Neural cell (in vitro differentiated cells): ENCODE measurements around the gene NCEH1. TPM values are rescaled to one million over a fixed set of nuclear protein-coding genes. Genes with fewer than 3 reads are reported as not detected.

ENCODE experiments used
- H2AFZ ChIP-seq: fragments of 200-600, 300-800 bp; sonication (generic), shearing (Covaris generic); 2 replicates; pipeline ENCODE4 v1.6.0; 2014; ENCODE audit warnings: low read depth, mild to moderate bottlenecking, antibody characterized with exemption, low read length, moderate library complexity
- H3F3A ChIP-seq: fragments of 200-600 bp; shearing (Covaris generic); 2 replicates; pipeline ENCODE4 v1.6.1; 2016; ENCODE audit warnings: mild to moderate bottlenecking, moderate library complexity, mixed read lengths, antibody characterized with exemption, low read length; ENCODE audit not compliant: insufficient read depth, poor library complexity, severe bottlenecking
- H3K27ac ChIP-seq: fragments of 200-600, 300-800 bp; sonication (generic), shearing (Covaris generic); 2 replicates; pipeline ENCODE4 v1.5.1; 2014; ENCODE audit warnings: mild to moderate bottlenecking, low read length, moderate library complexity
- H3K27me3 ChIP-seq: fragments of 300-800, 200-600 bp; sonication (generic), shearing (Covaris generic); 2 replicates; pipeline ENCODE4 v1.6.0; 2014; ENCODE audit warnings: mild to moderate bottlenecking, low read depth, low read length, moderate library complexity; ENCODE audit not compliant: insufficient read depth
- H3K36me3 ChIP-seq: fragments of 300-800, 200-600 bp; sonication (generic), shearing (Covaris generic); 2 replicates; pipeline ENCODE4 v1.5.1; 2014; ENCODE audit warnings: mild to moderate bottlenecking, antibody characterized with exemption, low read length, moderate library complexity; ENCODE audit not compliant: insufficient read depth
- H3K4me2 ChIP-seq: fragments of 300-800, 200-600 bp; sonication (generic), shearing (Covaris generic); 2 replicates; pipeline ENCODE4 v1.6.0; 2014; ENCODE audit warnings: mild to moderate bottlenecking, low read length
- H3K4me3 ChIP-seq: fragments of 300-800, 200-600 bp; sonication (generic), shearing (Covaris generic); 2 replicates; pipeline ENCODE4 v1.5.1; 2014; ENCODE audit warnings: mild to moderate bottlenecking, low read length, moderate library complexity
- H3K79me2 ChIP-seq: fragments of 200-600 bp; shearing (Covaris generic); replicated peaks from 2 replicates; pipeline ENCODE4 v1.6.0; 2014; ENCODE audit warnings: mild to moderate bottlenecking, low read length, moderate library complexity; ENCODE audit not compliant: insufficient read depth
- H3K9ac ChIP-seq: fragments of 300-800, 200-600 bp; sonication (generic), shearing (Covaris generic); 2 replicates; pipeline ENCODE4 v1.6.1; 2016; ENCODE audit warnings: mild to moderate bottlenecking, low read length, mixed read lengths
- H3K9me2 ChIP-seq: fragments of 200-600 bp; shearing (Covaris generic); 2 replicates; pipeline ENCODE4 v1.6.1; 2016; ENCODE audit warnings: mild to moderate bottlenecking, low read length, mixed read lengths; ENCODE audit not compliant: insufficient read depth
- H3K9me3 ChIP-seq: fragments of 200-600, 300-800 bp; sonication (generic), shearing (Covaris generic); 2 replicates; pipeline ENCODE4 v1.6.1; 2016; ENCODE audit warnings: mild to moderate bottlenecking, mixed run types, low read length, moderate library complexity, mixed read lengths
- H4K20me1 ChIP-seq: fragments of 200-600 bp; shearing (Covaris generic); 2 replicates; pipeline ENCODE4 v1.6.1; 2016; ENCODE audit warnings: mild to moderate bottlenecking, mixed run types; ENCODE audit not compliant: insufficient read depth
- CTCF ChIP-seq: fragments of 450-650 bp; IDR thresholded peaks from 2 replicates; pipeline ENCODE4 v1.5.1; 2014; ENCODE audit warnings: antibody characterized with exemption, mild to moderate bottlenecking, moderate library complexity; ENCODE audit not compliant: poor library complexity, severe bottlenecking
- EP300 ChIP-seq: fragments of 450-650 bp; conservative IDR thresholded peaks from 2 replicates; pipeline ENCODE4 v1.6.1; 2014; ENCODE audit warnings: antibody characterized with exemption, mild to moderate bottlenecking, moderate library complexity; ENCODE audit not compliant: poor library complexity, severe bottlenecking
- EZH2 ChIP-seq: fragments of 200-600, 300-800 bp; shearing (Covaris generic), sonication (generic); IDR thresholded peaks from 2 replicates; pipeline ENCODE4 v1.6.1; 2014; ENCODE audit warnings: antibody characterized with exemption, low read length, borderline replicate concordance, mild to moderate bottlenecking; ENCODE audit not compliant: insufficient read depth, poor library complexity, severe bottlenecking
- MXI1 ChIP-seq: fragments of 450-650 bp; conservative IDR thresholded peaks from 2 replicates; pipeline ENCODE4 v1.6.1; 2014; ENCODE audit warnings: antibody characterized with exemption, mild to moderate bottlenecking; ENCODE audit not compliant: poor library complexity, severe bottlenecking
- POLR2AphosphoS5 ChIP-seq: IDR thresholded peaks from 2 replicates; pipeline ENCODE4 v1.6.1; 2012
- RAD21 ChIP-seq: fragments of 450-650 bp; conservative IDR thresholded peaks from 2 replicates; pipeline ENCODE4 v1.6.1; 2014; ENCODE audit warnings: antibody characterized with exemption, mild to moderate bottlenecking, moderate library complexity
- REST ChIP-seq: IDR thresholded peaks from 2 replicates; pipeline ENCODE4 v1.6.1; 2012; ENCODE audit warnings: borderline replicate concordance
- SMC3 ChIP-seq: fragments of 450-650 bp; conservative IDR thresholded peaks from 2 replicates; pipeline ENCODE4 v1.6.1; 2014; ENCODE audit warnings: antibody characterized with exemption, mild to moderate bottlenecking, moderate library complexity; ENCODE audit not compliant: poor library complexity
- TAF1 ChIP-seq: IDR thresholded peaks from 2 replicates; pipeline ENCODE4 v1.6.1; 2012; ENCODE audit warnings: low read depth
- polyA plus RNA-seq: library from polyadenylated mRNA; depleted of rRNA; stranded (reverse); fragments of >200 nt; gene quantifications from 2 replicates; pipeline ENCODE4 v1.2.3, GENCODE V29; 2014

The NCEH1 gene
- polyA plus RNA-seq, 1 donor from 2014 or later, result 2.1 TPM

- no peaks in the 10 kb centered on the region for H3K9me3 ChIP-seq
- H3K79me2 ChIP-seq, result no peaks in the 10 kb centered on the region
- H2AFZ ChIP-seq, result no peak overlapping the region
- no peaks in the 10 kb centered on the region for H3K27me3 ChIP-seq
- H4K20me1 ChIP-seq, result no peaks in the 10 kb centered on the region
- no peaks in the 10 kb centered on the region for H3K9me2 ChIP-seq
- H3K4me3 ChIP-seq, result no peak overlapping the region
- no peak overlapping the region for H3K27ac ChIP-seq
- no peak for TF ChIP-seq CTCF
- no peak for TF ChIP-seq EP300
- no peak for TF ChIP-seq RAD21
- TF ChIP-seq TAF1, result no peak
- no peak for TF ChIP-seq POLR2AphosphoS5
- no peak for TF ChIP-seq EZH2
- TF ChIP-seq SMC3, result no peak
- TF ChIP-seq MXI1, result no peak
- TF ChIP-seq REST, result no peak
- no peak overlapping the region for H3K9ac ChIP-seq
- no peak overlapping the region for H3K4me2 ChIP-seq
- no peaks in the 10 kb centered on the region for H3K36me3 ChIP-seq
- no peaks in the 10 kb centered on the region for H3F3A ChIP-seq
These were observed 81.4 kb downstream of the NCEH1 start for GRCh38 chr3:172629470-172629869.

GRCh38 chr3:172627057-172627809 is 83.6 kb downstream of the NCEH1 start:
- Histone ChIP-seq H3K36me3 (no peaks in the 10 kb centered on the region), H3K4me3 (no peak overlapping the region), H4K20me1 (no peaks in the 10 kb centered on the region), H2AFZ (no peak overlapping the region), H3K27ac (no peak overlapping the region), H3F3A (no peaks in the 10 kb centered on the region), H3K9ac (no peak overlapping the region), H3K4me2 (no peak overlapping the region), H3K9me2 (no peaks in the 10 kb centered on the region), H3K79me2 (no peaks in the 10 kb centered on the region), H3K9me3 (no peaks in the 10 kb centered on the region), H3K27me3 (no peaks in the 10 kb centered on the region)
- TF ChIP-seq REST (no peak), MXI1 (no peak), TAF1 (no peak), EZH2 (no peak), POLR2AphosphoS5 (no peak), EP300 (no peak), RAD21 (no peak), CTCF (no peak), SMC3 (no peak)
